ENCODE measurements around the gene MCFD2.

GRCh38 chr2:46922606-46923005, 7.0 kb upstream of the MCFD2 start:
- TF ChIP-seq CTCF (IDR thresholded peaks at IDR 0.05; ENCODE audit: insufficient read depth, low read length, poor library complexity, severe bottlenecking) (no peak), EZH2phosphoT487 (conservative IDR thresholded peaks at IDR 0.05; ENCODE audit: low read length) (no peak)
